NCI-H524 (cell line): Measurements from ENCODE around the gene KYNU.
"Not testable (repeated sequence)": the region's sequence is repeated elsewhere in the genome, so short reads cannot be mapped to it uniquely, and the experiment has no call there.

Experiments used
- DNase-seq, 2 experiments: peaks; one replicate each; lab custom pipeline; 2025; lab: John Stamatoyannopoulos, UW

The KYNU gene

GRCh38 chr2:143026411-143027054 lies 149.1 kb downstream of the KYNU start:
- no peak for DNase-seq

GRCh38 chr2:143029141-143029540 lies 151.7 kb downstream of the KYNU start:
- DNase-seq, result no peak

GRCh38 chr2:143030127-143030526 lies 152.7 kb downstream of the KYNU start:
- no peak for DNase-seq

GRCh38 chr2:143034292-143035074 lies 157.0 kb downstream of the KYNU start:
- DNase-seq, result peak; percentile 31 to 80

GRCh38 chr2:143051465-143051864 lies 174.0 kb downstream of the KYNU start:
- no peak for DNase-seq

GRCh38 chr2:143053437-143053836 lies 176.0 kb downstream of the KYNU start:
- DNase-seq, result not testable (repeated sequence)

- no peak for DNase-seq
These were observed 179.1 kb downstream of the KYNU start for GRCh38 chr2:143056550-143056949.

- DNase-seq, result no peak
These were observed 181.4 kb downstream of the KYNU start for GRCh38 chr2:143058851-143059250.

GRCh38 chr2:143063612-143064200 lies 186.2 kb downstream of the KYNU start:
- DNase-seq, result no peak

GRCh38 chr2:143068094-143068493 lies 190.6 kb downstream of the KYNU start:
- no peak for DNase-seq

GRCh38 chr2:143068509-143068908 lies 191.0 kb downstream of the KYNU start:
- no peak for DNase-seq

GRCh38 chr2:143070704-143071103 lies 193.2 kb downstream of the KYNU start:
- no peak for DNase-seq

- no peak for DNase-seq
These were observed 193.9 kb downstream of the KYNU start for GRCh38 chr2:143071185-143071876.

- DNase-seq, result not testable (repeated sequence)
These were observed 197.4 kb downstream of the KYNU start for GRCh38 chr2:143074913-143075312.

- no peak for DNase-seq
These were observed 198.2 kb downstream of the KYNU start for GRCh38 chr2:143075711-143076110.

GRCh38 chr2:143078104-143078503 lies 200.6 kb downstream of the KYNU start:
- DNase-seq, result no peak

GRCh38 chr2:143081616-143082015 lies 204.2 kb downstream of the KYNU start:
- no peak for DNase-seq

- no peak for DNase-seq
These were observed 206.2 kb downstream of the KYNU start for GRCh38 chr2:143083636-143084035.

GRCh38 chr2:143084462-143084861 lies 207.0 kb downstream of the KYNU start:
- no peak for DNase-seq

- no peak for DNase-seq
These were observed 207.8 kb downstream of the KYNU start for GRCh38 chr2:143085125-143085784.

GRCh38 chr2:143087033-143087432 lies 209.6 kb downstream of the KYNU start:
- no peak for DNase-seq

GRCh38 chr2:143088388-143088787 lies 210.9 kb downstream of the KYNU start:
- no peak for DNase-seq
